Measurements from ENCODE around the gene FXYD3. TPM values are rescaled to one million over a fixed set of nuclear protein-coding genes. Genes with fewer than 3 reads are reported as not detected.
A peak's percentile ranks its signal among the peaks of the same experiment; 100 is the strongest.

The FXYD3 gene
- total and polyA plus RNA-seq, 2 of the 13 experiments (the other 11 are each of a cell fraction or from before 2014, with no cell fraction given): 4.9 TPM; not detected in 1

DNA sequence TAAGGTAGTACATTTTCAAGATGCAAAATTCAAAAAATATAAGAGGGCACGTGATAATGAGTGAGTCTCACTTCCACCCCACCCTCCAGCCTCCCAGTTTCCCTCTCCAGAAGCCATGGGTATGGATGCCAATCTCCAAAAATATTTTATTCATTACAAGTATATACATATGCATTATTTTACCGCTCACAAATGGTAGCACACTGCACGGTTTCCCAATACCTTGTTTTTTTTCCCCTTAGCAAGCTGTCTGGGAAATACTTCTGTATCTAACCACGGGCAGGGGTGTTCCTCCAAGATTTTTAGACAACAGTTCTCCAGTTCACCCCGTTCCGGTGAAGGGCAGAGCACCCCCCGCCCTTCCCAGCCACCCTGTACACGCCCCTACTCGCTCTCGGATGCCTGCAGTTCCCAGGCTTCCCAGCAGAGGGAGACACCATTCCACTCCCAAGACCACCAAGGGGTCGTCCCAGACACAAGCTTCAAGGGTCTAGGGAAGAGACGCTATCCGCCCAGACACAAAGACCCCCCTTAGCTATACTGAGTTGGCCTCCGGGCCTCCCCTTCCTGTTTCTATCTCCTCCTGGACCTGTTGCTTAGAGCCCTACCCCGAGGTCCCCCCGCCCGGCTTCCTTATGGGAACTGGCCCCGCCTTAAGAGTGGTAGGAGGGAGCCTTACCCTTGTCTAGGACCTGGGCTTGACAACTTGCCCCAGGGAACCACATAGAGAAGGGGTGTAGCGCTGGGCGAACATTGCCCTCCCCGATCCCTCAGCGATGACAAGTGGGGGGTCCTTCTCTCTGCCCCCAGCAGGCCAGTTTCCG lies 1.1 kb upstream of the FXYD3 start (continued):
- TF ChIP-seq ZBTB20 (CRISPR knock-in tag; IDR thresholded peaks at IDR 0.05; ENCODE audit: borderline replicate concordance, low read depth) (peak; percentile 25; the same call in 1 of the 2 replicates), ZNF3 (CRISPR knock-in tag; IDR thresholded peaks at IDR 0.05) (no peak), ZNF766 (CRISPR knock-in tag; IDR thresholded peaks at IDR 0.05; ENCODE audit: borderline replicate concordance) (no peak), SALL2 (CRISPR knock-in tag; IDR thresholded peaks at IDR 0.05) (no peak), ZNF776 (CRISPR knock-in tag; IDR thresholded peaks at IDR 0.05) (no peak), IRX3 (CRISPR knock-in tag; IDR thresholded peaks at IDR 0.05; ENCODE audit: borderline replicate concordance, low read depth) (no peak), SOX6 (IDR thresholded peaks at IDR 0.05) (no peak), SOX6 (CRISPR knock-in tag; IDR thresholded peaks at IDR 0.05) (0 out of 2 replicates have a peak, but pooled peaks have one; percentile 13), ZNF329 (CRISPR knock-in tag; IDR thresholded peaks at IDR 0.05; ENCODE audit: low read depth) (no peak), RFXANK (CRISPR knock-in tag; IDR thresholded peaks at IDR 0.05) (no peak), EHMT2 (IDR thresholded peaks at IDR 0.05; ENCODE audit: borderline replicate concordance, low read depth, low read length) (no peak), ZNF598 (CRISPR knock-in tag; IDR thresholded peaks at IDR 0.05; ENCODE audit: borderline replicate concordance) (peak; percentile 62; the same call in 1 of the 2 replicates), ZBTB8A (CRISPR knock-in tag; IDR thresholded peaks at IDR 0.05; ENCODE audit: borderline replicate concordance, low read depth) (no peak), ZNF446 (CRISPR knock-in tag; IDR thresholded peaks at IDR 0.05) (no peak), ZNF772 (CRISPR knock-in tag; IDR thresholded peaks at IDR 0.05) (no peak), ZFX (CRISPR knock-in tag; IDR thresholded peaks at IDR 0.05; ENCODE audit: low read depth) (peak; percentile 21; the same call in 1 of the 2 replicates), ONECUT2 (CRISPR knock-in tag; IDR thresholded peaks at IDR 0.05) (no peak), CREB1 (IDR thresholded peaks at IDR 0.05) (no peak), CREB1 (CRISPR knock-in tag; IDR thresholded peaks at IDR 0.05) (no peak), ZNF577 (CRISPR knock-in tag; IDR thresholded peaks at IDR 0.05; ENCODE audit: borderline replicate concordance, low read depth) (no peak), ZNF501 (CRISPR knock-in tag; IDR thresholded peaks at IDR 0.05) (peak; percentile 66; the same call in 1 of the 2 replicates), ZSCAN12 (CRISPR knock-in tag; IDR thresholded peaks at IDR 0.05) (no peak)
- TF ChIP-seq, protein P1, sequence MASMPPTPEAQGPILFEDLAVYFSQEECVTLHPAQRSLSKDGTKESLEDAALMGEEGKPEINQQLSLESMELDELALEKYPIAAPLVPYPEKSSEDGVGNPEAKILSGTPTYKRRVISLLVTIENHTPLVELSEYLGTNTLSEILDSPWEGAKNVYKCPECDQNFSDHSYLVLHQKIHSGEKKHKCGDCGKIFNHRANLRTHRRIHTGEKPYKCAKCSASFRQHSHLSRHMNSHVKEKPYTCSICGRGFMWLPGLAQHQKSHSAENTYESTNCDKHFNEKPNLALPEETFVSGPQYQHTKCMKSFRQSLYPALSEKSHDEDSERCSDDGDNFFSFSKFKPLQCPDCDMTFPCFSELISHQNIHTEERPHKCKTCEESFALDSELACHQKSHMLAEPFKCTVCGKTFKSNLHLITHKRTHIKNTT (CRISPR knock-in tag; IDR thresholded peaks at IDR 0.05): no peak
- TF ChIP-seq, protein P2, sequence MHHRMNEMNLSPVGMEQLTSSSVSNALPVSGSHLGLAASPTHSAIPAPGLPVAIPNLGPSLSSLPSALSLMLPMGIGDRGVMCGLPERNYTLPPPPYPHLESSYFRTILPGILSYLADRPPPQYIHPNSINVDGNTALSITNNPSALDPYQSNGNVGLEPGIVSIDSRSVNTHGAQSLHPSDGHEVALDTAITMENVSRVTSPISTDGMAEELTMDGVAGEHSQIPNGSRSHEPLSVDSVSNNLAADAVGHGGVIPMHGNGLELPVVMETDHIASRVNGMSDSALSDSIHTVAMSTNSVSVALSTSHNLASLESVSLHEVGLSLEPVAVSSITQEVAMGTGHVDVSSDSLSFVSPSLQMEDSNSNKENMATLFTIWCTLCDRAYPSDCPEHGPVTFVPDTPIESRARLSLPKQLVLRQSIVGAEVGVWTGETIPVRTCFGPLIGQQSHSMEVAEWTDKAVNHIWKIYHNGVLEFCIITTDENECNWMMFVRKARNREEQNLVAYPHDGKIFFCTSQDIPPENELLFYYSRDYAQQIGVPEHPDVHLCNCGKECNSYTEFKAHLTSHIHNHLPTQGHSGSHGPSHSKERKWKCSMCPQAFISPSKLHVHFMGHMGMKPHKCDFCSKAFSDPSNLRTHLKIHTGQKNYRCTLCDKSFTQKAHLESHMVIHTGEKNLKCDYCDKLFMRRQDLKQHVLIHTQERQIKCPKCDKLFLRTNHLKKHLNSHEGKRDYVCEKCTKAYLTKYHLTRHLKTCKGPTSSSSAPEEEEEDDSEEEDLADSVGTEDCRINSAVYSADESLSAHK (CRISPR knock-in tag; IDR thresholded peaks at IDR 0.05; ENCODE audit: borderline replicate concordance): no peak
- TF ChIP-seq, protein P3, sequence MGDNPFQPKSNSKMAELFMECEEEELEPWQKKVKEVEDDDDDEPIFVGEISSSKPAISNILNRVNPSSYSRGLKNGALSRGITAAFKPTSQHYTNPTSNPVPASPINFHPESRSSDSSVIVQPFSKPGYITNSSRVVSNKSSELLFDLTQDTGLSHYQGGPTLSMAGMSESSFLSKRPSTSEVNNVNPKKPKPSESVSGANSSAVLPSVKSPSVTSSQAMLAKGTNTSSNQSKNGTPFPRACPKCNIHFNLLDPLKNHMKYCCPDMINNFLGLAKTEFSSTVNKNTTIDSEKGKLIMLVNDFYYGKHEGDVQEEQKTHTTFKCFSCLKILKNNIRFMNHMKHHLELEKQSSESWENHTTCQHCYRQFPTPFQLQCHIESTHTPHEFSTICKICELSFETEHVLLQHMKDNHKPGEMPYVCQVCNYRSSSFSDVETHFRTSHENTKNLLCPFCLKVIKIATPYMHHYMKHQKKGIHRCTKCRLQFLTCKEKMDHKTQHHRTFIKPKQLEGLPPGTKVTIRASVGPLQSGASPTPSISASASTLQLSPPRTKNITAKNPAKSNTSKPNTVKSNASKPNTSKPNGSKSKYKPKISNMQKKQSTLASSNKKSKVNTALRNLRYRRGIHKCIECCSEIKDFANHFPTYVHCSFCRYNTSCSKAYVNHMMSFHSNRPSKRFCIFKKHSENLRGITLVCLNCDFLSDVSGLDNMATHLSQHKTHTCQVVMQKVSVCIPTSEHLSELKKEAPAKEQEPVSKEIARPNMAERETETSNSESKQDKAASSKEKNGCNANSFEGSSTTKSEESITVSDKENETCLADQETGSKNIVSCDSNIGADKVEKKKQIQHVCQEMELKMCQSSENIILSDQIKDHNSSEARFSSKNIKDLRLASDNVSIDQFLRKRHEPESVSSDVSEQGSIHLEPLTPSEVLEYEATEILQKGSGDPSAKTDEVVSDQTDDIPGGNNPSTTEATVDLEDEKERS (CRISPR knock-in tag; IDR thresholded peaks at IDR 0.05): no peak
